Left renal cortex interstitium (tissue), 4 donors: ENCODE results near the gene AFTPH. TPM values are rescaled to one million over a fixed set of nuclear protein-coding genes. Genes with fewer than 3 reads are reported as not detected.

ENCODE experiments used
- DNase-seq, 4 donors: peaks; one replicate each; pipeline ENCODE4 v3.0.0-alpha.2; 2013; ENCODE audit warnings: low read depth in 4 of 4, low spot score in 2 of 4, missing footprints in 1 of 4
- polyA plus RNA-seq, 4 donors: library from polyadenylated mRNA; unstranded; fragments of 120-200 nt; gene quantifications; one replicate each; pipeline ENCODE4 v1.2.1, GENCODE V29; 2013; ENCODE audit not compliant: insufficient read length in 4 of 4

AFTPH gene
- polyA plus RNA-seq, 4 donors, result 55.7 to 79.0 (median 69.2) TPM

- DNase-seq, result no peak
These were observed 13.9 kb downstream of the AFTPH start for GRCh38 chr2:64537991-64538390.

- DNase-seq, result no peak
These were observed 14.8 kb downstream of the AFTPH start for GRCh38 chr2:64538764-64539433.

- DNase-seq, result no peak
These were observed 16.5 kb downstream of the AFTPH start for GRCh38 chr2:64540615-64541014.

DNA sequence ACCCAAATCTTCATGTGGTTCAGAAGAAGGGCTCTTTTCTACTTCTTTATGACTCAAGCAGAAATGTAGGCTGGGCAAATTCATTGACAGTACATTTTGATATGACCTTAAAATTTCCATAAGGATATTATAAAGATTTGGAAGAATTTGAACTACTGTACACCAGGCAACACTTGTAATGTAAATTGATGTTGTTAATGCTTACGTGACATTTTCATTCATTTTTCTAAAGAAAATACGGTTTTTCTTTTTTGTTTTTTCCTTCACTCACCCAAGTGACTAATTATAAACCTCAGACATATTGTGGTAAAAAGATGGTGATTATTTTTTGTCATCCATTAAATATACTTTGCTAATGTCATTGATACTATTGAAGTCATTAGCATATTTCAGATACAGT is 17.4 kb downstream of the AFTPH start:
- no peak for DNase-seq

GRCh38 chr2:64542071-64543007 is 18.2 kb downstream of the AFTPH start:
- DNase-seq, result no peak

DNA sequence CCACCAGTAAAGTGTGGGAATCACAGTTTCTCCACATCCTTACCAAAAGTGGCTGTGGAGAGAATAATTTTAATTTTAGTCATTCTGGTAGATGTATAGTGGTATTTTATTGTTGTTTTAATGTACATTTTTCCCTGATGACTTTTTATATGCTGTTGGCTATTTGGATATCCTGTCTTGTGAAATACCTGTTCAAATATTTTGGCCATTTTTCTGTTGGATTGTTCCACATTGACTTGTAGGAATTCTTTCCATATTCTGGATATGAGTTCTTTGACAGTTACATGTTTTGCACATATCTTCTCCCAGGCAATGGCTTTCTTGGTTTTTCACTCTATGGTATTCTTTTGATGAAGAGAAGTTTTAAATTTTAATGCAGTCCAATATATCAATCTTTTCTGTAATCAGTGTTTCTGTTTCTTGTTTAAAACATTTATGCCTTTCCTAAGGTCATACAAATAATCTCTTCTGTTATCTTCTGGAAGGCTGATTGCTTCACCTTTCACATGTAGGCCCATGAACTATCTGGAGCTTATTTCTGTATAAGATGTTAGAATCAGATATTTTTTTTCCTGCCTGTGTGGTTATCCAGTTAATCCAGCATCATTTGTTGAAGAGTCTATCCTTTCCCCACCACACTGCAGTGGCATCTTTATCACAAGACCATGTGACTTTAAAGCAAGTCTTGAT is 19.0 kb downstream of the AFTPH start:
- DNase-seq, result no peak

DNA sequence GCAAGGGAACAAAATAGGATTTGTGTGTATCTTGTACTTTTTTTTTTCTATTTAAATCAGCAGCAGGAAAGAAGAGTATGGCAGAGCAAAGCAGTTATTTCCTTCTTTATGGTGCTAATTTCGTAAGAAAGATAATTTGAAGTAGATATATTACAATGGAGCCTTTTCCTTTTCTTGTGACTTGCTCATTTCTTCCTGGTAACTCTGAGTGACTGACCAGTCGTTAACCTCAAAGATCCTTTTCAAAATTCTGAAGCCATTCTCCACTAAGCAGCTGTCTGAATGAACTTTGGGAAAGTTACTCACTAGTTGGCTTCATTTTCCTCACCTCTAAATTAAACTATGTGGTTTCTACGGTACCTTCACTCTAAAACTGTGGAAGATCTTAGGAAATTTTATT is 24.6 kb downstream of the AFTPH start:
- DNase-seq, result no peak

DNA sequence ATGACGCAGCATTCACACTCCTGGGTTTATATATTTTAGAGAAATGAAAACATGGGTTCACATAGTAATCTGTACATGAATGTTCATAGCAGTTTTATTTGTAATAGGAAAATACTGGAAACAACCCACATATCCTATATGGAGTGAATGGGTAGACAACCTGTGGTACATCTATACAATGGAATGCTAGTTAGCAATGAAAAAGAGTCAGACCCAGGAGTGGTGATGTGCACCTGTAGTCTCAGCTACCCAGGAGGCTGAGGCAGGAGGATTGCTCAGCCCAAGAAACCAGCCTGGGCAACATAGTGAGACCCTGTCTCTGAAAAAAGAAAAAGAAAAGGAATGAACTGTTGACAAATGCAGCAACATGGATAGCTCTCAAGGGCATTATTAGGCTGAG is 25.9 kb downstream of the AFTPH start:
- no peak for DNase-seq

- no peak for DNase-seq
These were observed 27.7 kb downstream of the AFTPH start for GRCh38 chr2:64551851-64552250.

- DNase-seq, result no peak
These were observed 30.0 kb downstream of the AFTPH start for GRCh38 chr2:64554117-64554516.

- no peak for DNase-seq
These were observed 34.4 kb downstream of the AFTPH start for GRCh38 chr2:64558445-64559081.

- DNase-seq, result no peak
These were observed 38.1 kb downstream of the AFTPH start for GRCh38 chr2:64562148-64562784.

GRCh38 chr2:64563436-64563938 is 39.4 kb downstream of the AFTPH start:
- no peak for DNase-seq

DNA sequence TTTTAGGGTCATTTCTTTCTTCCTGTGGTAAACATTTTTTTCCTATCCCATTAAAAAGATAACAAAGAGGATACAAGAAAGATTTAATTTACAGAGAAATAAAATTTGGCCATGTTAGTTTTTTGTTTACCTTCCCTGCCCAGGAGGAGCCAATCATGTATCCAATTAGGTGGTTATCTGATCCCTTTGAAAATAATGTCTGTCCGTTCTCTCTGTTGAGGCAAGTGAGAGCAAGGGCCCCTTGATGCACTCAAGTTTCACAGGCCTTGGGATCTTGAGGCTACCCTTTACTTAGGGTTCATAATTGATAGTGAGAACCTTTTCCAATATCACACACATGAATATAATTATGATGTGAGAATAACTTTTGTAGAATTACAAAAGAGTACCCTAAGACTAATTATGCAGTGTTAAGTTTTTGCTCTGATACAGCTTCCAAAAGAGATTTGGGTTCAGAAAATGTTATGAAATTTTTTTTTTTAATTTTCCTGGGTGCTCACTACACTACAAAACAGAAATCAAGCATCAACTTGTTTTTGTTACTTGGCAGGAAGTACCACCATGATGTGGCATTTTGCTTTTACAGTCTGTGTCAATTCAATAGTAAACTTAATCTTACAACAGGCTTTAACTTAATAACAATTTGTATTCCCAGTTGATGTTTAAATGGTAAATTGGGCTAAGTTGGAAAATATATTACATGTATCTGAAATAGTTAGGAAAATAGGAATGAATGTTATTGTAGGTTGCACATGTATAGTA is 42.0 kb downstream of the AFTPH start:
- no peak for DNase-seq

- no peak for DNase-seq
These were observed 43.3 kb downstream of the AFTPH start for GRCh38 chr2:64567473-64567872.

GRCh38 chr2:64568836-64569235 is 44.7 kb downstream of the AFTPH start:
- DNase-seq, result no peak

DNA sequence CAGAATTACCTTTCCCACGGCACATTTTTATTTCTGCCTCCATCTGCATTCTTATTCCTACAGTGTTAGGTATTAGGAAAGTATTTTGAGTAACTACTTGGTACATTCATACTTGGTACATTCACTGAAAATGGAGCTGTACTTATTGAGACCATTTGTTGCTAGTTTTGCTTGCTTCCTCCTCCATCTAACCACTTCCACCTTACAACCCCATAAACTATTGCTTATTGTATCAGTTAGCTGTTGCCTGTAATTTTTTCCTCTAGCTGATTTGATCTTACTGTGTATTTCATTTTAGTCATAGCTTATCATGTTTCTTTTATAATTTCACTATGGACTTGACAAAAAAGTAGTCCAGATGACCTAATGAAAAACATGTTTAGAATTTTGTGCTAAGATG is 50.7 kb downstream of the AFTPH start:
- DNase-seq, result no peak

GRCh38 chr2:64581018-64581417 is 56.9 kb downstream of the AFTPH start:
- DNase-seq, result no peak

DNA sequence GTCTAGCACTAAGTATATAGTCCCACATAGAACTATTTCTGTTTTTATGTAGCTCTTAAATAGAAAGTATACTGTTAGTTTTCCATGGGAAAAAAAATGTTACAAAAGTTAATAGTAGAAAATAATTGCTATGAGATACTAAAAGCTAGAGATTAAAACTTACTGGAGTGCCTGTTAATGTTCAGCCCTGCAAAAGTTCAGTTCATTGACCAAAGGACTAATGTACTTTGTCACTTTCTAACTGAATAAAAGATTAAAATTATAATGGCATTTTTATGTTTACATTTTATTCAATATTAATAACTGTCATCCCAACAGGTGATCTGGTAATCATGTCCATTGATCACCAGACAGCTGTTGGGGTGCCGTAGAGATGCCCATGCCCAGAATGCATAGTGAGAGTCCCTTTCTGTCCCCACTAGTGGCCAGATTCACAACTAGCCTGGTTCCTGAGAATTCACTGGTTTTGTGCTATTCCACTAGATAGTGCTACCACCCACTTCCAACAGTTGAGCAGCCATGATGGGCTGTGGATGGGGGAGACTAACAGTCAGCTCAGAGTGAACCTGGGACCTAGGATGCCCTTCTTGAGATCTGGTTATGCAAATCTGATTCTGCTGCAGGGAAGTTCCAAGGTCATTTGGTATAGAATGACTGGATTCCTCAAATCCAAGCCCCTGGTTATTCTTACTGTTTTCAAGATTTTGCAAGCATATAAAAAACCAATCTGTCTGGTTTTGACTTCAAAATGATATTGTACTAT is 57.8 kb downstream of the AFTPH start:
- DNase-seq, result no peak
